Fibroblast of skin of right biceps (primary cell): ENCODE results near the gene DLL1.

Source experiments
- DNase-seq: peaks from one replicate; pipeline ENCODE4 v3.0.0-alpha.2; 2013

DLL1 gene

GRCh38 chr6:170248861-170249600 lies 41.8 kb downstream of the DLL1 start:
- no peak for DNase-seq

DNA sequence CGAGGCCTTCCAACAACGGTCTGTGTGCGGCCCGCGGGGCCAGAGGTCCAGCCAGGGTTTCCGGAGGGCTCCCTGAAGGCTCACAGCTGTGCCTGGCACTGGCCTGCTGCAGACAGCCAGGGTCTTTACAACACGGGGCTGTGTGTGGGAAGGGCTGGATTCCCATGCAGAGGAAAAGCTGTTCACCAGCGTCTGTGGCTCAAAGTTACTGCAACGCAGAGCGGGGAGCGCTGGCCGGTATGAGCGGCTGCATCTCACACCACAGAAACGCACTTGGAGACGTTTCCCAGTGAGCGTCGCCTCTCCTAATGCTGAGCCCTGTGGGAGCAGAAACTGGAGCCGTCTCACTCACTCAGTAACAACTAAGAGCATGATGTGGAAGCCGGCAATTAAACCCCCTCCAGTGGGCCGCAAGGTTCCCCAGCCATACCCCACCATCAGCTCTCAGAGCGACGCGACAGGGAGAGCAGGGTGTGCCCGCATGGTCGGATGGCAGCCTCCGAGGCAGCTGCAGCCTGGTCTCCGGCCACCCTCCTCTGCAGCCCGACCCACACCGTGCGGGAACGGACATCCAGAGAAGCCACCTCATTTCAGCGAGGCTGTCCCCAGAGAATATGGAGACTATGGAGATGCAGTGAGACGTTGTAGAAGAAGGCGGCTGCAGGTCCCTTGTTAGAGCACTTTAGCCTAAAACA lies 42.6 kb downstream of the DLL1 start:
- DNase-seq, result no peak

DNA sequence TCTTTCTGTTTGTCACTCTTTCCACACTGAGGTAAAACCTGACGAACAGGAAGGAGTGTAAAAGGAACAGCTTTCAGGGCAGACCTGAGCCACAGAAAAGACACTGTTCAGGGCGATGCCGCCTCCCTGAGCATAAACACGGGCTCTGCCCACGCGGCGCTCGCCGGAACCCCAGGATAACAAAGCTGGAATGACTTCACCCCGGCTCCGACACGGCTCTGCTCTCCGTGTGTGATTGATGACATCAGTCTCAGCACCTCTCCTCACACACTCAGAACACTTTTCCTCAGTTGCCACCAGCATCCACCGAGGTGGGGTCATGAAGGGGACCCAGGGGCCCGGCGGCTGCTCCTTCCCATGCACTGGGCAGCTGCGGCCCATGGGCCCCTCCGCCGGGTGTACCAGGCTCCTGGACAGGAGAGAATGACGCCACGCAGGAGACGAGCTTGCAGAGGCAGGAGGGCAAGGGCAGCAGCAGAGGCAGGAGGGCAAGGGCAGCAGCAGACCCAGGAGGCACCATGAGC lies 43.6 kb downstream of the DLL1 start:
- DNase-seq, result no peak

GRCh38 chr6:170245475-170245992 lies 45.3 kb downstream of the DLL1 start:
- no peak for DNase-seq

- no peak for DNase-seq
Measured at GRCh38 chr6:170244721-170245474, 46.0 kb downstream of the DLL1 start.

GRCh38 chr6:170243791-170244291 lies 47.0 kb downstream of the DLL1 start:
- DNase-seq, result no peak

DNA sequence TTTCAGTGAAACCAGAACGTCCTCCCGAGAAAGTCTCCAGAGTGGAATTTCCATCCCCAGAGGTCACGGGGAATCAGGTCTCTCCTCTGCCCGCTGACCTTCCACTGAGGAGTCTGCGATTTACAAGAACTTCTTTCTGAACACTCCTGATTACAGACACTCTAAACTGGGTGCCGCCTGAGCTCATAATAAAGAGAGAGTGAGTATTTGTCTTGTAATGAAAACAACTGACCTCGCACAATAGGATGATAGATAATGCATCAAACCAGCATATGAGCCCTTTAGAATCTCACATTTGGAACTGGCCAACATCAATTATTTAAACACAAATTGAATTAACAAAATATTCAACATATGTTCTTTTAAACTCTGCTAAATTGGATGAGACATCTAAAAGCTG lies 47.5 kb downstream of the DLL1 start:
- no peak for DNase-seq

DNA sequence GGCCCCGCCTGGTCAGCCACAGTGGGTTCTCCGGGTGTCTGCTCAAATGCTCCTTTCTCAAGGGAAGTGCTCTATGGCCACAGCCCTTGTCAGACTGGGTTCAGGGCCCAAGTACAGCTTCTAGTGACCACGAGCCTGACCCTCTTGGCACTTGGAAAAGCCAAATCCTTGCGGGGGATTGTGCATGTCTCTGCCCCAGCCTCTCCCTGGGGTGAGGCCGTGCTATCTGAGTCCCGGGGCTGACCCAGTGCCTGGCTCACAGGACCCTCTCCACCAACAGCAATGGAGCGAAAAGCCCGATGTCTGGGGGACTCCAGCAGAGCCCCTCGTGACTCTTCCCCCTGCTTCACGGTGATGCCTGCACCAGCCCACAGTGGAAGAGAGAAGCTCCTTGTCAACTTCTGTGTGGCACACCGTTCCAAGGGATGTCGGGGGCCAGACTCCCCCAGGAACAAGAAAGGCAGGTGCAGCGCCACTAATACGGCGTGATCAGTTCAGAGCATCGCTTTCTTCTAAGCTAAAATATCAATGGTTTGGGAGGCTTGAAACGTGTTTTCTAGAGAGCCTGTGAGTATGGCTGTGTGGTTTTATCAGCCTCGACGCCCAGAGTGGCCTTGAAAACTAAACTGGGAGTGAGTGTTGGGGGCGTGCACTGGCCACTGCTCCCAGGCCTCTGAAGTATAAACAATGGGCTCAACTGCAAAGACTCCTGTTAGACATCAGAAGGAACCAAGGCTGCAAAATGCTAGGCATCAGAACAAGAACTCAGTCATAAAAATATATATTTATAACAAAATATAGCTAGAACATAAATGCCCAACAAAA lies 51.9 kb downstream of the DLL1 start:
- DNase-seq, result no peak

GRCh38 chr6:170237999-170238740 lies 52.7 kb downstream of the DLL1 start:
- no peak for DNase-seq

DNA sequence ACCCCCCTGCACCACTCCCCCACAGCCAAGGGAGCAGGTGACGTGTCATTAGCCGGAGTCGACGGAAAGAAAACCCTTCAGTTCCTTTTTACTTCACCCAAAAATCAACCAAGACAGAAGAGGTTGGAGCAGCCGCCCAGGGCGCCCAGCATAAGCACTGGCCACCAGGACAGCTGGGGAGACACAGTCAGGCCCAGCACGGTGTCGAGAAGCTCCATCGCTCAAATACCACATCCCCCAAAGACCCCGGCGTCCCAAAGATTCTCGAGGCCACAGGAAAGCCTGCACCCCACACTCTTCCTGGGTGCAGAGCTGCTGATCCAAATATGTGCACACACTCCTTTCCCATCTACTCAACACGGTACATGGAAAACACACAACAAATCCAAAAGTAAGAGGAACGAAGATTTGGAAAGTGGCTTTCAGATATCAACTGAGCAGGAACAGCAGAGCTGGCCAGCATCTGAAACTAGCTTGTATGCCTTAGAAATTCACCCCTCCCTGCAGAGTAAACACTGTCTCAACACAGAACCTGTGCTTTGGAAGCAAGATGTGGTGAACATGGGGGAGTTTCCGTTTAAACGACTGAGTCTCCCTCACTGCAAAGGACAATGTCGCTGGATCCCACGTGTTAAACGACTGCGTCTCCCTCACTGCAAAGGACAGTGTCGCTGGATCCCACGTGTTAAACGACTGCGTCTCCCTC lies 54.6 kb downstream of the DLL1 start:
- no peak for DNase-seq

DNA sequence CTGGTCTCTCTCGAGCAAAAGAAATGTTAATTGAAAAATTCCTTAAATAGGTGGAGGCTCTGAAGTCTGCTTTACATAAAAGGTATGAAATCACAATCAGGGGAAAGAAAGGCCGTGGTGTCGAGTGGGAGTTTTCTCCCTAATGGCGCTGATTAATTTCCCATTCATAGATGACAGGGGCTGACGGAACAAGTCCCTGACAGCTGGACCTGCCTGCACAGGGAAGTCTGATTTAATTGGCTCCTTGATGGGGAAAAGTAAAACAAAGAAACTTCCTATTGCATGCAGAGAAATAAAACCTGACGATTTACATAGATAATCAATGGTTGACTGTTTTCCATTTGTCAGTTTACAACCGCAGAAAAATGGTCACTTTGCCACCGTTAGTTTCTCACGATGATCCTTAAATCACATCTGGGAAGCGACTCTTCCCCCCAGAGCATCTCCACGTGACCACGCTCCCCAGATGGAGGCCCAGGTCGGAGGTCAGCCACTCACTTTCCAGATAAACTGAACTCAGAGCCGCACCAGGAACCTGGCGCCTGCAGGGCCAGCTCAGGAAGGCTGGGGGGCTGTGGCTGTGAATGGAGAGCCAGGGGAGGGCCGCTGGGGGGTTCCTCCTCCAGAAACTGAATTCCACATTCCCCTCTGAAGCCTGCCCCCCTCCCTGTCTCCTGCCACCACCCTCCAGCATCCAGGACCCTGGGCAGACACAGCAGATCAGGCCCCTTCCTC lies 55.3 kb downstream of the DLL1 start:
- no peak for DNase-seq

- no peak for DNase-seq
Measured at GRCh38 chr6:170234419-170234818, 56.5 kb downstream of the DLL1 start.

GRCh38 chr6:170233286-170234205 lies 57.3 kb downstream of the DLL1 start:
- no peak for DNase-seq
